Ishikawa (cell line): ENCODE data around the gene EIF3B.

Experiments used
- CEBPB ChIP-seq: IDR thresholded peaks from 2 replicates; pipeline ENCODE4 v1.6.1; 2012
- CREB1 ChIP-seq: IDR thresholded peaks from 2 replicates; pipeline ENCODE4 v1.6.1; 2012; ENCODE audit warnings: low read depth
- EGR1 ChIP-seq: IDR thresholded peaks from 2 replicates; pipeline ENCODE4 v1.6.1; 2012
- EP300 ChIP-seq: IDR thresholded peaks from 2 replicates; pipeline ENCODE4 v1.6.1; 2012; ENCODE audit warnings: borderline replicate concordance
- FOXM1 ChIP-seq: IDR thresholded peaks from 2 replicates; pipeline ENCODE4 v1.6.1; 2012; ENCODE audit warnings: low read depth, borderline replicate concordance
- NFIC ChIP-seq: IDR thresholded peaks from 2 replicates; pipeline ENCODE4 v1.6.1; 2012
- RAD21 ChIP-seq: IDR thresholded peaks from 2 replicates; pipeline ENCODE4 v1.6.1; 2012; ENCODE audit warnings: low read depth
- REST ChIP-seq: IDR thresholded peaks from 2 replicates; pipeline ENCODE4 v1.6.1; 2012; ENCODE audit warnings: low read depth, mild to moderate bottlenecking
- TAF1 ChIP-seq: IDR thresholded peaks from 2 replicates; pipeline ENCODE4 v1.6.1; 2012; ENCODE audit warnings: low read depth, mild to moderate bottlenecking
- TCF12 ChIP-seq: IDR thresholded peaks from 2 replicates; pipeline ENCODE4 v1.6.1; 2012; ENCODE audit warnings: low read depth
- TEAD4 ChIP-seq: IDR thresholded peaks from 2 replicates; pipeline ENCODE4 v1.6.1; 2012
- USF1 ChIP-seq: IDR thresholded peaks from 2 replicates; pipeline ENCODE4 v1.6.1; 2012
- YY1 ChIP-seq: IDR thresholded peaks from 2 replicates; pipeline ENCODE4 v1.6.1; 2012; ENCODE audit warnings: low read depth
- ZBTB7A ChIP-seq: IDR thresholded peaks from 2 replicates; pipeline ENCODE4 v1.6.1; 2012; ENCODE audit warnings: low read depth
- TF ChIP-seq, protein P1 (sequence below): IDR thresholded peaks from 2 replicates; pipeline ENCODE4 v1.6.1; 2012

The EIF3B gene

GRCh38 chr7:2354186-2354938 is at the start of gene EIF3B:
EIF3B (plus strand) TSS chr7:2354827; CDS start chr7:2354922, 95 bp downstream.
- TF ChIP-seq NFIC (no peak), TCF12 (no peak; the same call in 1 of the 2 replicates), REST (no peak), CEBPB (no peak), YY1 (peak; percentile 94), EGR1 (0 out of 2 replicates have a peak, but pooled peaks have one; percentile 38), CREB1 (no peak; the same call in 1 of the 2 replicates), RAD21 (no peak), TEAD4 (no peak), EP300 (peak; percentile 66), TAF1 (peak; percentile 74), ZBTB7A (0 out of 2 replicates have a peak, but pooled peaks have one; percentile 16), FOXM1 (peak; percentile 56; the same call in 1 of the 2 replicates), USF1 (peak; percentile 59)
- TF ChIP-seq, protein P1, sequence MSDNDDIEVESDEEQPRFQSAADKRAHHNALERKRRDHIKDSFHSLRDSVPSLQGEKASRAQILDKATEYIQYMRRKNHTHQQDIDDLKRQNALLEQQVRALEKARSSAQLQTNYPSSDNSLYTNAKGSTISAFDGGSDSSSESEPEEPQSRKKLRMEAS = peak; percentile 96

DNA sequence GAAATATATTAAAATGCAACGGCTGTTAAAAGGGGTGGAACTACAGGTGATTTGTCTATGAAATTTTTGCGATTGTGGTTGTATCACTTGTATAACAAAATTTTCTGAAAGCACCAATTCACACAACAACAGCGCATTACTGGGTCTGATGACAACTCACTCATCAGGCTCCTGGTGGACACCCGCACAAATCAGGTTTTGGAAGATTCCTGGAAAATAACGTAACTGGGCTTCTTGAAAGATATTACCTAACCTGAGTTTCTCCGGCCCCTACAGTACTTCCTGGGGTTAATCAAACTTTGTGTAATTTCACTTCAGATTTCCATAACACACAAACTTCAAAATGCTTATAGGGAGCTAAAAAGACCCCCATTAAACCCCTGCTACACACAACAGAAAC is 47.9 kb upstream of the EIF3B start:
- TF ChIP-seq USF1 (no peak), TEAD4 (no peak), CREB1 (no peak), FOXM1 (no peak), NFIC (no peak), REST (no peak), TAF1 (no peak), TCF12 (no peak), RAD21 (no peak), YY1 (no peak), EP300 (no peak), EGR1 (no peak), CEBPB (no peak), ZBTB7A (no peak)
- TF ChIP-seq, protein P1 = no peak

DNA sequence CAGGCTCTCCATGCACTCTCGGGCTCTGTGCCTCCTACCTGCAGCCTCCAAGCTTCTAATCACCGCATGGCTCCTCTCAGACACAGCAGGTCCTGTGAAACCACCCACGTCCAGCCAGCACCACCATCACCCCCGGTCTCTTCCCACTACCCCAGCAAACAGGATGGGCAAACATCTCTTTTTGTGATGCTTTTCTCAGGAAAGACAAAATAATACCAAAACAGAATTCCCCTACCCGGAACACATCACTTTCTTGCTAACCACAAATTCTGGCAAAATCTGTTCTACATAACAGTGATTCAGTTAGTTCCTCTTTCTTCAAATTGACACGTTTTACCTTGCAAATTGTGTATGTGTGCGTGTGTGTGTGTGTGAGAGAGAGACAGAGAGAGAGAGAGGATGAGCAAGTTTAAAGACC is 46.9 kb upstream of the EIF3B start:
- TF ChIP-seq TEAD4 (no peak), NFIC (no peak), USF1 (no peak), EP300 (no peak), CEBPB (no peak), TCF12 (no peak), ZBTB7A (no peak), CREB1 (no peak), FOXM1 (no peak), YY1 (no peak), REST (no peak), EGR1 (no peak), TAF1 (no peak), RAD21 (no peak)
- TF ChIP-seq, protein P1 = no peak
